Measurements from ENCODE around the gene EGLN1.

Gene EGLN1

DNA sequence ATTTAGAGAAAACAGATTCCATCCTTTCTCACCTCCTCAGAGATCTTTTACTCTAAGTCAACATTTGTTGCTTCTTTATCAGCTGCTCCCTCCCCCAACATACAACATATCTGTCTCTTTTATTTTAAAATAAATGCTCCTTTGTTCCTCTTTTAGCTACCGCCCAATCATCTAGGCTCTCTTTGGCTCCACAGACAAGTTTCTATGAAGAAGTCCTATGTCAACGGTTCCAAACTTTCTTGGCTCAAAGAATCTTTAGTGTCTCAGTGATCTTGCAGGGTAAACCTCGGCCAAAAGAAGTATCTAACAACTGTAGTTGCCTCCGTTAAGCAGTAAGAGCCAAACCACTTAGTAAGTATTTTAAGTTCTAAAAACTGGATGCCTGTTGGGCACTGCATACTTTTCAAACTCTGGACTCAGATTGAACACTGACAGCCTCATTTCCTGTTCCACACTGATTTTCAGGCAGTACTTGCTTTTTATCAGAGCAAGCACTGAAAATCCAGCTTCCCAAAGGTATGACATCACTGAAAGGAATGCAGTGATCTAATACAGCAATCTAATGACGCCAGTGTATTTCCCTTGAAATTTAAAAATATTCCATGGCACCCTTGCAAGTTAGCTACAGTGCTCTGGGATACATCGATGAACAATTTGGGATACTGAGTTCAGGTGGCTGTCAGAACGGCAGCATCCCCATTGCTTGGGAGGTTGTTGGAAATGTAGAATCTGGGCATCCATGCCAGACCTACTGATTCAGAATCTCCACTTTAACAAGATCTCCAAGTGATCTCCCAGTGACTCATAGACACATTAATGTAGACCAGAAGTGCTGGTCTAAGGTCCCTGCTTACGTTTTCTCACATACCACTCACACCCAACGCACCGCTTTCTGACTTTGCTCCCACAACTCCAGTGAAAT is 26.8 kb downstream of the EGLN1 start:
- no peak for DNase-seq

DNA sequence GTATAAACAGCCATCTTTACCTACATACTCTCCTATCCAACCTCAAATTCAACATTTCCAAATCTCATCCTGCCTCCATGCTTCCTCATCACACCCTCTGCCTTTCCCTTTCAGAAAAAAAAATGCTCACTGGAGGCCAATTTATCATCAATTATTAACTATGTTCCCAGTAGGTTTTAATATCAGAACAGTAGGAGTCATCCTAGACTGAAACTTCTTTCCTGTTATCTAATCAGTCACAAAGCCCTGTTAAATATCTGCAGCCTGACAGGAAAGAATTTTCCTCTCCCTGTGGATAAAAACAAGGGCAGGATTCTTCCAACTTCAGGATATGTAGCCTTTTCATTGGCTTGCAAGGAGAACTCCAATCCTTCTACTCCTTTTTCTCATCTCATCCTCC is 28.4 kb downstream of the EGLN1 start:
- DNase-seq: no peak

DNA sequence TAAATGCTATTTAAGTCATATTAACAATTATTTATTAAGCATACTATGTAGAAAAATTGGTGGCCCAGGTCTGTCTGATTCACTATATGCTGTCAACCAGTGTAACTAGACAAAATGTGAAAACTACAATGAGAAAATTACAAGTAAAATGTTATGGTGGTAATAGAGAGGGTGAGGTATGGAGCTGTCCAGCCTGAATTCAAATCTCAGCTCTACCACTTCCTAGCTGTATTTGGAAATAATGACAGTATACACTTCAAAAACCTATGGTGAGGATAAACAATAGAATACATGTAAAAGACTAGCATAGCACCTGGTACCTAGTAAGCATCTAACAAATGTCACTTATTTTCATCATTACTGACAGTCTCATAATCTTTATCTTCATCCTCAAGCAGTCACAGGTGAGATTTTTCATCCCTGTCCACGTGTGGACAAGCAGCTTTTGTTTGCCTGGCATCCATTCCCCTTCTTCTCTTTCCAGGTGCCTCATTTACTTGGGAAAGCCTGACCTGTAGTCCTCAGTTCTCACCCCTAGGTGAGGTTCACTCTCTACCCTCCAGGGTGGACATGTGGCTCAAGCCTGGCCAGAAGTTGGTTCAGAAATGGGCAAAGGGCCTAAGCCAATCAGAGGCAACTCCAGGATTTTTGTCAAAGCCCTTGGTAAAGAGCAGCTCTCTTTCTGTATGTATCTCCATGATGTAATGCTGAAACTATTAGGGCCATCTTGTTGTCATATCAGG is 29.5 kb downstream of the EGLN1 start:
- DNase-seq: no peak

DNA sequence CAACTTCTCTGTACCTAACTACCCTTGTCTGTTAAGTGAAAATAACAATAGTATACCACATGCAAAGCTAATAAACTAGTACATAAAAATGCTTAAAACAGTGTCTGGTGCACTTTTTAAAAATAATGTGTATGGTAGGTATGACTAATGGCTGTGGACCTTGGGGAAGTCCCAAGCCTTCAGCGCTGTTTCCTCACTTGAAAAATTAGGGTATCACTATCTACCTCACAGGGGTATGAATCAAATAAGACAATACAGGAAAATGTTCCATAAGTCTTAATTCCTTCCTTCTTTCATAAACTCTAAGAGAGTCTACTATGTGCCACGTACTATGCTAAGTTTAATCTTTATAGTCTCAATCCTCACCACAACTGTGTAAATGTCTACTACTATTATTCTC is 32.0 kb downstream of the EGLN1 start:
- no peak for DNase-seq

DNA sequence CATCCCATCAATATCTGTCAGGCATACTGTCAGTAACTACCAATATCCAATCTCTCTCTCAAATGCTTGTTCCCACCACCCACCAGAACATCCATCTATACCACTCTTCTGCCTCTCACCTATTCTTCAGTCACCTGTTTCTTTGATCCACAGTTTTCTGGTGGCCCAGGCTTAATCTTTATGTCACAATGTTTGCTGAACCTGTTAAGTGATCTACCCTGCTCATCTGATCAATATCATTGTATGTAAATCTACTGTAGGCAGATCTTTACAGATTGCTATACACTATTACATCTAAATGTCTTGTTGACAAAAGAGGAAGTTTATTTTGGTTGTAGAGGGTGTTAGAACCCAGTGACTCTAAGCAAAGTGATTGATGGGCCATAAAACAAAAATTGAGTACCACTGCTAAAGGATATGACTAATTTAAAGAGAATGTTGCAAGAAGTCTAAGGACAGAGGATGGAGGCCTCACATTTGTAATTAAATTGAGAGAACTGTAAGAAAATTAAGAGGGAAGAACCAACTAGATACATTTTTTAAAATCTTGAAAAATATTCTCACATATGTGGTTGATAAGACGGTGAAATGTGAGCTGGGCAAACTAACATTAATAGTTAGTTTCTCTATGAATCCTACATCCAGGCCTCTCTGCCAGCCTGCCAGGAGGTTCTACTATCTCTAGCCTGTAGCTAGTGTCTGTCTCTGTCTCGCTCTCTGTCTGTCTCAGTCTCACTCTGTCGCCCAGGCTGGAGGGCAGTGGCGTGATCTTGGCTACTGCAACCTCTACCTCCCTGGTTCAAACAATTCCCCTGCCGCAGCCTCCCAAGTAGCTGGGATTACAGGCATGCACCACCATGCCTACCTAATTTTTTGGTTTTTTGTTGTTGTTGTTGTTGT is 34.1 kb downstream of the EGLN1 start:
- no peak for DNase-seq

DNA sequence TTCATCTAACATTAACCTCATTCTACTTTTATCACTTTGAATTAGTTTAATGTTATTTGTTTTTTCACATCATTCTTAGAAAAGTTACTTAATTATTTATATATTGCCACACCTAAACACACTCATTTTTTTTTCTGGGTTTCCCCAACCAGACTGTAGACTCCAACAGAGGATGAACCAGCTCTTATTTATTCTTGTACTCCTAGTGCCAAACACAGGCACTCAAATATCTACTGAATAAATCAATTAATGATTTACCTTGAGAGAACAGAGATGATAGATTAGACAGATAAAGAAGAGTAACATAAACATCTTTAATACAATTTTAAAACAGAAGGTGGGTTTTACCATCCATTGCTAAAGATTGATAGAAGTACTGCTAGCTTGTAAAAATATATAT is 35.6 kb downstream of the EGLN1 start:
- no peak for DNase-seq

DNA sequence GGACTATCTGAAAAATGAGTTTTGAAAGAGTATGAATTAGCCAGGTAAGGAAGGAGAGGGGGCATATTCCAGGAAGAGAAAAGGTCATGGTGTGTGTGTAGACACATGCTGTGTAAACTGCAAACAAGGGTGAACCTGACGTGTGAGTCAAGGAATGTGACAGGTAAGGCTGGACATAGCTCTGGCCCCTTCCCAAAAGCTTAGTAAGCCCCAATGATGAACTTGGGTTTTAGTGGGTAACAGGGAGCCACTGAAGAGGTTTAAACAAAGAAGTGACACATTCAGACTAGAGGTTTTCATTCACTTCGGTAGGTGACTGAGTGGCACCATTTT is 36.7 kb downstream of the EGLN1 start:
- DNase-seq: no peak

DNA sequence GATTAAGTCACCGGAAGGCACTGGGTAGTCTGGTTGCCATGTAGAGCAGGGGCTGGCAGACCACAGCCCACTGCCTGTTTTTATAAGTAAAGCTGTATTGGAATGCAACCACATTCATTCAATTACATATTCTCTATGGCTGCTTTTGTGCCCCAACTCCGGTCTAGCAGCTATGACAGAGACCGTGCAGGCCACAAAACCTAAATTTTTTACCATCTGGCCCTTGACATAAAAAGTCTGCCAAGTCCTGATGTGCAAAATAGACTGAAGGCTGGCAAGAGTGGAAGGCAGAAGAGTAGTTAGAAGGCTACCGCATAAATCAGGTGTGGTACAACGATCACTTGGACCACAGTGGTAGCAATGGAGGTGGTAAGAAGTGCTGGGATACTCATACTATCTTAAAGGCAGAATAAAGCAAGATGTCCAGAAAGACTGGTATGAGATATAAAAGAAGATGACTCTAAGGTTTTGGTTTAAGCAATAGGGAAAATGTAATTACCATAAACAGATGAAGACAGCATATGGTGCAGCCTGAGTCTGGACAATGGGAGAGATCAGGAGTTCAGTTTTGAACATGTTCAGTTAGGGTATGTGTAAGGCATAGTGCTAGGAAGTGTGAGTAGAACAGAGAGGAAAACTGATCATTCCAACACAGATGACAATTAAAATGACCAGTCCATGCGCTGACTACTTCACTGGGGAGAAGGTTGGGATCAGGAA is 37.2 kb downstream of the EGLN1 start:
- no peak for DNase-seq

DNA sequence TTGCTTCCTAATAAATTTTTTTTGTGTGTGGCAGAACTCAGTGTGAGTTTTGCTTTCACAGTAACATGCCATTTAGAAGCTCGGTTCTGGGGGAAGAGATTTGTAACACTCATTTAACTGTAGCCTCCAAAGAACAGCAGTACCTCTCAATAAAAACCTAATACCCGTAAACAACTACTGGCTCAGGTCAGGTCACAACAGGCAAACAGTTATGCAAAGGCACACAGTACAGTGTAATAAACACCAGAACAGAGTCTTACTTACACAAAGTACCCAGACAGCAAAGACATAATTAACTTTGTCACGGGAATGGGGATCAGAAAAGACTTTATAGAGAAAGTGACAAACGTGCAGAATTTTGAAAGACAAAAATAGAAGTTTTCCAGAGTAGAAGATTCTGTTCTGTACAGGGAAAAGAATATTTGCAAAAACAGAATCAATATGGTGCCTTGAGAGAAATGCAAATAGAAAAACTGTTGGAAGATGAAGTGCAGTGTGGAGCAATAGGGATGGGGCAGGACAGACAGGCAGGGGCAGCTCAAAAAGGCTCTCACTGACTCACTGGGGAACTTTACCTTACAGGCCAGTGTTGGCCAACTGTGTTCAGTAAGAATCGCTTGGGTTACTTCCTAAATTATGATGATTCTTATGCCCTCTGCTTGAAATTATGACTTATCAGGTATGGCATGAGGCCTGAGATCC is 38.8 kb downstream of the EGLN1 start:
- no peak for DNase-seq

DNA sequence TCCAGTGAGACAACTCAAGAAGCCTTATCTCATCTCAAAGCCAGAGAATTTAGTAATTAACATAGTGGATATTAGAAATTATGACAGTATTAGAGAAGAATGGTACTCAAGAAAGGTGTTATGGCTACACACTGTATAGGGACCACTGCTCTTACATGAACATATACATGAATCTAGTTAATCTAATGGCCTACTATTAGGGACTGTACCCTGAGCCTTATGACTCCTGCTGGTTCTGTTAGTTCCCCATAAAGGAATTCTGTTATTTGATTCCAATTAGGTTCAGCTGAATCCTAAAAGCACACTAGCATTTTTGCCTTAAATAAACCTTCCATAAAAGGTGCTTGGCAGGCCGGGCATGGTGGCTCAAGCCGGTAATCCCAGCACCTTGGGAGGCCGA is 39.7 kb downstream of the EGLN1 start:
- DNase-seq: no peak

DNA sequence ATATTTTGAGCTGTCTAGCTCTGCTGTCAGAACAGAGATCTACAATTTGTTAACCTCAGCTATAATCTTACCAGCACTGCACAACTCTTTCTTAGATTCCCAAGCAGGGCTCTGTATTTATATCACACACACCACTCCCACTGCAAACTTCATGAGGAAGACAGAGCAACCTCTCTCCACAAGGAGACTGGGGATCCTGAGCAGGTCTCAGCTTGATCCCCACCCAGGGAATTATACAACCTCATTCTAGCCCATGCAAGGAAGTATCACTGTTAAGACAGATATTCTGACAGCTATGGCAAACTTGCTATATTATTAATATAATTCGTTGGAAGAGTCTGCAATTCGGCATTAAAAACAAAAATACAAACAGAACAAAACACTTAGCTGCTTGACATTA is 40.4 kb downstream of the EGLN1 start:
- DNase-seq: no peak

DNA sequence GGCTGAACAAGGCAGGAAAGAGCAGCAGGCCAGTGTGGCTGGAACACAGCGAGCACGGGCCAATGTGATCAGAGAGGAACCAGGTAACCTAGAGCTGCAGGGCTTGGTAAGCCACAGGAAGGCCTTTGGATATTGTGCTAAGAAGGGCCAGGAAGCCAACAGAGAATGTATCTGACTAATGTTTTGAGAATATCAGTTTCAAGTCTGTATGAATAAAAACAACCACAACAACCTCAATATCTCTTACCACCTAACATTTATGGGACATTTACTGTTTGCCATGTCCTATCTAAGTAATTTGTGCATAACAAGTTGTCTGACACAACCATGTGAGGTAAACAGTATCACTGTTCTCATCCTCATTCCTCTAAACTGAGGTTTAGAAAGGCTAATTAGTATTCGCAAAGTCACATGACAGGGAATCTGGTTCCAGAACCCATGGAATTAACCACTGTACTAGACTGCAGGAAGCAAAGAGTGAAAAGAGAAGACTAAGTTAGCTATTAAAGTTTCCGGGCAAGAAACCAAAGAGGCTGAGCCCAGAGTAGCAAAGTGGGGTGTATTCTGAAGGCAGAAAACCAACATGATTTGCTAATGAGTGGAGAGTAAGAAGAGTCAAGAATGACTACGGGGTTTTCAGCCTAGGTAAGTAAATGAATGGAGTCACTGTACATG is 45.1 kb downstream of the EGLN1 start:
- DNase-seq: no peak

DNA sequence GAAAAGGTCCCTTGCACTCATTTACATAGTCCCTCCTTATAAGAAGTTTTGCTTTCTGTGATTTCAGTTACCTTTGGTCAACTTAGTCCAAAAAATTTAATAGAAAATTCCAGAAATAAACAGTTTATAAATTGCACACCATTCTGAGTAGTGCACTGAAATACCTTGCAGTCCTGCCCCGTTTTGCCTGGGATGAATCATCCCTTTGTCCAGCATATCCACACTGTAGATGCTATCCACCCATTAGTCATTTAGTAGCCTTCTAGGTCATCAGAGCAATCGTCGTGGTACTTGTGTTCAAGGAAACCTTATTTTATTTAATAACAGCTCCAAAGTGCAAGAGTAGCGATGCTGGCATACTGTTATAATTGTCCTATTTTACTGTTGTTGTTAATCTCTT is 46.0 kb downstream of the EGLN1 start:
- DNase-seq: no peak

DNA sequence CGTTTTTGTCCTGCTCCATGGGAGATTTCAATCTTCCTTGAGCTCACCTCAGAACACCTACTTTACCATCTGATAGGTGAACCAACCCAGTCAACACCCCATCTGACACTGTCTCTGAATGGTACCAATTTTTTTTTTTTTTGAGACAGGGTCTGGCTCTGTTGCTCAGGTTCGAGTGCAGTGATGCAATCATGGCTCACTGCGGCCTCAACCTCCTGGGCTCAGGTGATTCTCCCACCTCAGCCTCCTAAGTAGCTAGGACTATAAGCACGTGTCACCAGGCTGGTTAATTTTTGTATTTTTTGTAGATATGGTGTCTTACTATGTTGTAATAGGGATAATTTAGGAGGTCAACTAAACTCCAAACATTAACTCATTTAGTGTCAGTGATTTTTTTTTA is 47.7 kb downstream of the EGLN1 start:
- DNase-seq: no peak

DNA sequence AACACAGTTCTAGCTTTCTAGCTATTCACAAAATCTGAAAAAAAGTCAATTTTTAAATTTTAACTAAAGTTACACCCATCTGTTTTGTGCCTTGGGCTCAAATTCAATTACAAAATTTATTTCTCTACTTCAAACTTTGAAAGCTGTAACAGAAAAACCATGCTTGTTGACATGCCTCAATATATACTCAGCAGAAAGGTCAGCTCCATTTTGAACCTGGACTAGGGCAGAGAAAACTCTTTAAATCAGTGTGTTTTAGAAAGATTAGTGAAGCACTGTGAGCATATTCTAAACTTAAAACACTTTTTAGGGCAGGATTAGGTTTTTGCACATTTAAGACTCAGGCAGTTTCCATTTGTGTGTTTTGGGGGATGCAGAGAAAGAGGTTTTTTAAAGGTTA is 49.6 kb downstream of the EGLN1 start:
- no peak for DNase-seq

DNA sequence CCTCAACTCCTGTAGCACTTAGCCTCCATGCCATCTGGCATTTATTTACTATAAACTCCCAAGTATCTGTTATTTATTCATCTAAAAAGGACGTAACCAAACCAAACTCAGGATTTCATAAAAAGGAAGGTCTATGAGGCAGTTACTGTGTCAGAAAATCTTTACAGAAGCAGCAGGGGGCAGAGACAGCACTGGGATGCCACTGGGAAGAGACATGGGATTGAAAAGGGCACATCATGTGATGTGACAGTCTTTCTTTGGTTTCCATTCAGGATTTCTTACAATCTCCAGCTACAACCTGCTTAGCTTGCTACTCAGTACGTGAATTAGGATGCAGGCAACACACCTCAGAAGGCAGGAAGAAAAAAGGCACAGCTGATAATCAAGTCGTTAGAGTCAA is 52.8 kb downstream of the EGLN1 start:
- DNase-seq: no peak

DNA sequence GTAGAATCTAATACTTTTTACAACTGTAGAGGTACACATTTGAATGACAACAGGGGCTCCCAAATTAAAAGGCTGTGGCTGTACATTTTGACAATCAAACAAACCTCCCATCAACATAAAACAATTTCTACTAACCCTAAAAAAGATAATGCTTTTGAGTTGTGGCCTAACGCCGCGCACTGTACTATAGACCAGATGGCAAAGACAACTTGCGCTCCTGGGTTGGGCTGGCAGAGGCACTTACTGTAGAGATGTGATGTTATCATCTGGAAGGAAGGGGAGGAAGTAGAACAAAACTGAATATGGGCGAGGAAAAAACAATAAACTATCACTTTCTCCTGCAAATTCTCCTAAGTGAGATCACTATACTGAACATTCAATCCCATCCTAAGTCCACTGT is 57.9 kb downstream of the EGLN1 start:
- DNase-seq: no peak

DNA sequence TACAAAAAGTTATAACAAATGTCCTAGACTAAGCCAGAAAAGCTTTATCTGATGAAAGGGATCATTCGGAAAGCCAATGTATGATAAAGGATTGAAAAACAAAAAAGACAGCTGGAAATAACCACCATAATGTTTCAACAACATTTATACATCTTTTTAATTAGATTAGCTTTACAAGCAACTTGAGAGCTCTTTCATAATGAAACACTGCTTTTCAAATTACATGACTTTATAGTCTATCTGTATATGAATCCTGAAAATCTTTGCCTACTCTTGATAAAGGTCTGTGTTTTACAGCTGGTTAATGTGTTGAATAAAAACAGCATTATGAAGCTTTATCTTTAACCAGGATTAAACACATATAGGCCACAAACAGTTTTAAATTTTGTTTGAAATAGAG is 58.5 kb downstream of the EGLN1 start:
- no peak for DNase-seq

DNA sequence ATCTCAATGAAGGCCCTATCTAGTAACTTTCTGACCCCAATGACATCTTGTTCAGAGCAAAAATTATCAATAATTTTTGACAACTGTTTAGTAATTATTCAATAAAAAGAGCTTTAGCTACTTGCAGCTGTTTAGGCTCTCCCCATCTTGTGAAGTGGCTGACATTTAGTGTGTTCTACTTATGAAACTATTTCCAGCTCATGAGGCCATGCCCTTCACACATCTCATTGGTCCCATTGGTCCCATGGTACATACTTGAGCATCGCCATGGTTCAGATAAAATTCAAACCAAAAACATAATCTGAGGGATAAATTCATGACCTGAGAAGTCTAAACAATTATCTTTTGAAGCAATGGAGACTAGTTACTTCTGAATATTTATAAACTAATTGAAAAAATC is 59.8 kb downstream of the EGLN1 start:
- DNase-seq: no peak

DNA sequence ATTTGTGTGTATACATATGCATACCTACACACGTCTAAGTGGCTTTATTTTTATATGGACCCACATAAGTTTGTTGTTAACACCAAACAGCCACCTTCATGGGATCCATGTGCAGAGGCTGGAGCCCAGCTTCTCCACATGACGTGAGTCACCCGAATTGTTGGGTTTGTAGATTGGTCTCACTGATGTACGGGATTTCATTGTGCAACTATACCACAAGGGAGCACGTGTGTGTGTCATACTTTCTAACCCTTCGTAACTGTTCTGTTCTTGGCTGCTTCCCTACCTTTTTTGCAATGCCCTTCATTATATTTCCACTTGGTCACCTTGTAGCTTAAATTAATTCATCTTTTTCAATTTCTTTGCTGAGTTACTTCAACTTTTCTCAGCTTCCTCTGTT is 63.0 kb downstream of the EGLN1 start:
- no peak for DNase-seq

DNA sequence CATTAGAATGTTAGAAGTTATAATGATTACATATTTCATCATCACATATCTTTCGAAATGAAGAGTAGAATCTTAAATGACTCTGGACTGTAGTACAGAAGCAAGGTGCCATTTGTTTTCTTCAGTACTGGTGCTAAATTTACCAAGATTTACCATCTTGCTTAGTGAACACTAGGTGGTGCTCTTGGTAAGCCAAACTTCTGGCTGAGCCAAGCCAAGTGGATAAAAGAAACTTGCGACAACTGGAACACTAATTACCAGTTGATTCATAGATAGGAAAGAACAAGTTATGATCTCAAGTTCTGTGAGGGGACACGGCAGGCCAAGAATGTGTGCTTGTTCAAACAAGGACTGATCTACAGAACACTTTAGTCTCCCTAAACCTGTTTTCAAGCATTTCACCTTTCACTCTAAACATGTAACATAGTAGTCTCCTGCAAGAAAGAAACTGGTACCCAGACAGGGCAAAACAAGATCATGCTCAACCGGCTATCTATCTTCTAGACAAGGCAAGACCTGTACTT is 64.2 kb downstream of the EGLN1 start:
- no peak for DNase-seq

All from stimulated activated naive CD4-positive, alpha-beta T cell treated with Interleukin-2 at 50 U/mL for 16 hours (primary cell).